Putamen (tissue), 1 donor: ENCODE data around the gene SIPA1L3.
A peak's percentile ranks its signal among the peaks of the same experiment; 100 is the strongest.
"Not testable (repeated sequence)": the region's sequence is repeated elsewhere in the genome, so short reads cannot be mapped to it uniquely, and the experiment has no call there.

Experiments used
- DNase-seq: peaks from one replicate; pipeline ENCODE4 v3.0.0-alpha.2; 2016; ENCODE audit warnings: low spot score

The SIPA1L3 gene

DNA sequence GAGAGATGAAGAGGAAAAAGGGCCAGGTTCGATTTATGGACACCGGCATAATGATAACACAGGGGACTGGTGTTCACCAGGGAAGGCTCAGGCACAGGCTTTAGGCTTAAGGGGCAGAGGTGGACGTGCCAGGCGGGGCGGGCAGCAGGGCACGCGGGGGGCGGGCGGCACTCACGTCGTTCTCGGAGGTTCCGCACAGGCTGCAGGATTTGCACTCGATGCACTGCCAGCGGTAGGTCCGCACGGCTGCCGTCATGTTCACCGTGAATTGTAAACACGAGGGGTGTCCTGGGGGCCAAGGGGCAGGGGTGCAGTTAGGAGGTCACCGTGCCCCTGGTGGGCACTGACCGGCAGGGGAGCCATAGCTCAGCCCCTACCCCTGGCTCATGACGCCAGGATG is 306.5 kb downstream of the SIPA1L3 start:
- DNase-seq, result no peak

GRCh38 chr19:38213911-38214625 is 307.1 kb downstream of the SIPA1L3 start:
- peak; percentile 60 for DNase-seq

- no peak for DNase-seq
These were observed 310.0 kb downstream of the SIPA1L3 start for GRCh38 chr19:38216785-38217641.

- no peak for DNase-seq
These were observed 311.2 kb downstream of the SIPA1L3 start for GRCh38 chr19:38218204-38218603.

- DNase-seq, result no peak
These were observed 312.2 kb downstream of the SIPA1L3 start for GRCh38 chr19:38219221-38219620.

DNA sequence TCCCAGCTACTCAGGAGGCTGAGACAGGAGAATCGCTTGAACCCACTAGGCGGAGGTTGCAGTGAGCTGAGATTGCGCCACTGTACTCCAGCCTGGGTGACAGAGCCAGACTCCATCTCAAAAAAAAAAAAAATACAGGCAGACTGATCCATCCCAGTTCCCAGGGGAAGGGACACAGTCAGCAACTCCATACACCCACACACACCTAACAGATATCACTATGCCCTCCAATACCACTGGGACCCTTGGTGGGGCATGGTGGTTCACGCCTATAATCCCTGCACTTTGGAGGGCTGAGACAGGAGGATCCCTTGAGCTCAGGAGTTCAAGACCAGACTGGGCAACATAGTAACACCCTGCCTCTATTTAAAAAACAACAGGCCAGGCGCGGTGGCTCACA is 314.4 kb downstream of the SIPA1L3 start:
- no peak for DNase-seq

DNA sequence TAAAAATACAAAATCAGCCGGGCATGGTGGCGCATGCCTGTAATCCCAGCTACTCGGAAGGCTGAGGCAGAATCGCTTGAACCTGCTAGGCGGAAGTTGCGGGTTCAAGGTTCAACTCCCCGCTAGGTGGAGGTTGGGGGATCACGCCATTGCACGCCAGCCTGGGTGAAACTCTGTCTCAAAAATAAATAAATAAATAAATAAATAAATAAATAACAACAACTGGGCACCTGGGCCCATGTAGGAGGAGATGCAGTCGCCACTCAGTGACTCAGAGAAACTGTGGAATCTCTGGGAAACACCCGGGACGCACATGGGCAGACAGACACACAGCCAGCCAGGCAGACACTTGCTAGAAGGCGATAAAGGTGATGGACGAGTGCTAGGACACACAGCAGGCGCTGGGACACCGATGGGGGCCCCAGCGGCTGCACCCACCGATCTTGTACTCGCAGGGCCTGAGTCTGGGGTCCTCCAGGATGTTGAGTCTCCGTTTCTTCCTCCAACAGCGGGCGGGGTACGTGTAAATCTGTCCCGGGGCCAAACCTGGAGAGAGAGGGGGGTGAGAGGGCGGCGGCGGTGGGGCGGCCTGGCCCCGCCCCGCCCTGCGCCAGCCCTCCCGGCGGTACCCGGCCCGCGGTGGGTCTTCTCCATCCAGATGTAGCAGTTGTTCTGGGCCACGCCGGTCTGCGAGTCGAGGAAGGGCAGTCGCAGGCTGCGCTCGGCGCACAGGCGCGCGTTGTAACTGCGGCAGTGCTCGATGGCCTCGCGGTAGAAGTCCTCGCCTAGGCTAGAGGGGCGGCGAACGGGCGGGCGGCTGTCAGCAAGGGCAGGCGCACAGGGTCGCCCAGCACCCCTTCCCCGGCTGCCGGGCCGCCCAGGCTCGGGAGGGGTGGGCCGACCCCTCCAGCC is 315.2 kb downstream of the SIPA1L3 start:
- DNase-seq, result no peak

- DNase-seq, result no peak
These were observed 316.1 kb downstream of the SIPA1L3 start for GRCh38 chr19:38223119-38223523.

DNA sequence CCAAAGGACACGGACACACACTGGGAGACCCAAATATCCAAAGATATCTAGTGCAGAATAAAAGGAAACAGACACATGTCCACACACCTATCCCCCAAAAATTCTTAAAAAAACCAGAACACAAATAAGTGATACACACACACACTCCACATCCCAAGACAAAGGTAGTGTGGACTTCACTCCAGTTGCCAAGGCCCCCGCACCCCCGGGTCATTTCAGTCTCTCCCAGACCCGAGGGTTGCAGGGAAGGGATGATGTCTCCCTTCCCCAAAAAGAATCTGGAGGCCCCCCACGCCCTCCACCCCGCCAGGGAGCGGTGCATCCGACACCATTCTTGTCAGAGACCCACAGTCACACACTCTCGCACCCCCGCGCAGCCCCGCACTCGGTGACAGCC is 316.6 kb downstream of the SIPA1L3 start:
- no peak for DNase-seq

- peak; percentile 74 for DNase-seq
These were observed 317.2 kb downstream of the SIPA1L3 start, which contains the start of gene DPF1 for GRCh38 chr19:38224014-38224862. Gene DPF1, minus strand, starts transcription at chr19:38224222. Its CDS starts 80 bp downstream, at chr19:38224142.

DNA sequence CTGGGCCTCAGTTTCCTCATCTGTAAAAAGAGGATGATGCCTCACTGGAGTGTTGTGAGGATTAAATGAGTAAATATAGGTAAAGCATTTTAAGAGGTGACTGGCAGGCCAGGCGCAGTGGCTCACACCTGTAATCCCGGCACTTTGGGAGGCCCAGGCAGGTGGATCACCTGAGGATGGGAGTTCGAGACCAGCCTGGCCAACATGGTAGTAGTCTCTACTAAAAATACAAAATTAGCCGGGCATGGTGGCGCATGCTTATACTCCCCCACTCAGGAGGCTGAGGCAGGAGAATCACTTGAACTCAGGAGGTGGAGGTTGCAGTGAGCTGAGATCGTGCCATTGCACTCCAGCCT is 317.8 kb downstream of the SIPA1L3 start:
- DNase-seq, result not testable (repeated sequence)

GRCh38 chr19:38227287-38228004 is 320.4 kb downstream of the SIPA1L3 start:
- no peak for DNase-seq

DNA sequence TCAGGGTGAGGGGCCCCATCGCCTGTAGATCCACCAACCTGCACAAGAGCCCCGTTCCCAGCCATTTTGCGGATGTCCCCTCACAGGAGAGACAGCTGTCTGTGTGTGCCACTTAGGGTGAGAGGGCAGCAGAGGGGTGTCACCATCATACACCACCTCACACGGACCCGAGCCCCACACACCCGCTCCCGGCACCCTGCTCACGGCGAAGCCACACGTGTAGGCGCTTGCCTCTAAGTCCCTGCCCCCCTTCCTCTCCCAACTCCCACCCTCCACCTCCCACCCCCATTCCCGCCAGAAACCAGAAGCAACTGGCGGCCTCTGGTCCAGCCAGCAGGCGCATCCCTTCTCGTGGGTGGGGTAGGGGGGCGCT is 321.0 kb downstream of the SIPA1L3 start:
- no peak for DNase-seq

- no peak for DNase-seq
These were observed 321.8 kb downstream of the SIPA1L3 start for GRCh38 chr19:38228491-38229439.

- DNase-seq, result peak; percentile 96
These were observed 322.6 kb downstream of the SIPA1L3 start for GRCh38 chr19:38229585-38230073.

DNA sequence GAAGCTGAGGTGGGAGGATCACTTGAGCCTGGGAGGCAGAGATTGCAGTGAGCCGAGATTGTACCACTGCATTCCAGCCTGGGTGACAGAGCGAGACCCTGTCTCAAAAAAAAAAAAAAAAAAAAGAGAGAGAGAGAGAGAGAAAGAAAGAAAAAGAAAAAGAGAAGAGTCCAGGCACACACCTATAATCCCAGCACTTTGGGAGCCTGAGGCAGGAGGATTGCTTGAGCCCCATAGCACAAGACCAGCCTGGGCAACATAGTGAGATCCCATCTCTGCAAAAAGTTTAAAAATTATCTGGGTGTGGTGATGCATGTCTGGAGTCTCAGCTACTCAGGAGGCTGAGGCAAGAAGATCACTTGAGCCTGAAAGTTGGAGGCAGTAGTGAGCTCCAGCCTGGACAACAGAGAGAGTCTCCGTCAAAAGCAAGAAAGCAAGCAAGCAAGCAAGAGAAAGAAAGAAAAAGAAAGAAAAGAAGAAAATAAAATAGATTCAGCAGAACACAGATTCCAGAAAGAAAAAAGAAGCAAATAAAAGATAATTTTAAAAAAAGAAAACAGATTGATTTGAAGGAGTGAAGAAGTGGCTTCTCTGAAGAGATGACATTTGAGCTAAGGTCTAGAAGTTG is 323.6 kb downstream of the SIPA1L3 start:
- DNase-seq, result not testable (repeated sequence)

DNA sequence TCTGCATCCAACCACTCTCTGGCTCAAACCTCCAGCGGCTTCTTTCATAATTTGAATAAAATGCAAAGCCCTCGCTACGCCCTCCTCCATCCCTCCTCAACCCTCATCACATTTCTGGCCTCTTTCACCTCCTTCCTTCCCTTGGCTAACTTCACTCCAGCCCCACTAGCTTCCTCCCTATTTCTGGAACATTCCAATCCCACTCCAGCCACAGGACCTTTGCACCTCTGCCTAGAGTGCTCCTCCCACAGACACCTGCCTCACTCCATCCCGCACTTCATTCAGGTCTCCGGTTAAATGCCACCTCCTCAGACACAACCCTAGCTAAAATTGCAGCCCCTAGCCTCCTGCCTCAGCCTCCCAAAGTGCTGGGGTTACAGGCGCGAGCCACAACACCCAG is 324.9 kb downstream of the SIPA1L3 start:
- DNase-seq, result no peak

GRCh38 chr19:38233740-38234251 is 326.8 kb downstream of the SIPA1L3 start:
- peak; percentile 72 for DNase-seq

GRCh38 chr19:38234615-38235014 is 327.6 kb downstream of the SIPA1L3 start:
- DNase-seq, result no peak
